GM12801 (cell line): ENCODE measurements around the gene JMJD8.

Source experiments
- CTCF ChIP-seq: IDR thresholded peaks from one replicate; pipeline ENCODE4 v1.5.1; 2011; ENCODE audit warnings: control low read depth; ENCODE audit not compliant: insufficient read length; ENCODE audit errors: extremely low read depth

Gene JMJD8

GRCh38 chr16:677316-678190 is 6.6 kb downstream of the JMJD8 start:
- TF ChIP-seq CTCF = no peak

GRCh38 chr16:676913-677312 is 7.2 kb downstream of the JMJD8 start:
- no peak for TF ChIP-seq CTCF

- TF ChIP-seq CTCF = no peak
These were observed 7.6 kb downstream of the JMJD8 start for GRCh38 chr16:676565-676902.

- TF ChIP-seq CTCF = no peak
These were observed 8.1 kb downstream of the JMJD8 start for GRCh38 chr16:675884-676564.

GRCh38 chr16:674968-675883 is 8.9 kb downstream of the JMJD8 start, which contains the start of gene RHBDL1:
RHBDL1 (plus strand) TSS chr16:675671; CDS start chr16:675791, 120 bp downstream.
- no peak for TF ChIP-seq CTCF

- TF ChIP-seq CTCF = no peak
These were observed 9.8 kb downstream of the JMJD8 start for GRCh38 chr16:674214-674881.
